Endothelial cell of umbilical vein (primary cell): ENCODE results near the gene LYZL1.

ENCODE experiments used
- CTCF ChIP-seq, 2 donors: IDR thresholded peaks; 1 replicate in 1 of 2; 2 replicates in 1 of 2; pipeline ENCODE4 v1.5.1; 2011; ENCODE audit warnings: low read length in 2 of 2, mild to moderate bottlenecking in 2 of 2, moderate library complexity in 2 of 2, control low read depth in 1 of 2, inconsistent platforms in 1 of 2, low read depth in 1 of 2; ENCODE audit not compliant: insufficient read depth in 1 of 2; ENCODE audit errors: extremely low read depth in 1 of 2
- EZH2 ChIP-seq: IDR thresholded peaks from 2 replicates; pipeline ENCODE4 v1.6.1; 2012; ENCODE audit warnings: borderline replicate concordance, low read depth, mild to moderate bottlenecking, moderate library complexity, low read length, inconsistent platforms; ENCODE audit not compliant: severe bottlenecking
- FOS ChIP-seq: IDR thresholded peaks from 2 replicates; pipeline ENCODE4 v1.6.1; 2011; ENCODE audit warnings: mild to moderate bottlenecking, low read length, moderate library complexity, borderline replicate concordance; ENCODE audit not compliant: insufficient read depth
- MYC ChIP-seq: IDR thresholded peaks from one replicate; pipeline ENCODE4 v1.6.1; 2011; ENCODE audit warnings: mild to moderate bottlenecking, low read depth, low read length
- POLR2A ChIP-seq: IDR thresholded peaks from 2 replicates; pipeline ENCODE4 v1.6.1; 2012; ENCODE audit warnings: low read depth, mild to moderate bottlenecking, control low read depth, low read length
- POLR2AphosphoS5 ChIP-seq: IDR thresholded peaks from 2 replicates; pipeline ENCODE4 v1.6.1; 2012; ENCODE audit warnings: low read depth, mild to moderate bottlenecking, control low read depth, low read length, moderate library complexity; ENCODE audit not compliant: insufficient read depth
- TF ChIP-seq, protein P1 (sequence below): IDR thresholded peaks from 2 replicates; pipeline ENCODE4 v1.6.1; 2011; ENCODE audit not compliant: insufficient read depth, insufficient read length

GRCh38 chr10:29263506-29263905 is 25.4 kb upstream of the LYZL1 start:
- TF ChIP-seq, protein P1, sequence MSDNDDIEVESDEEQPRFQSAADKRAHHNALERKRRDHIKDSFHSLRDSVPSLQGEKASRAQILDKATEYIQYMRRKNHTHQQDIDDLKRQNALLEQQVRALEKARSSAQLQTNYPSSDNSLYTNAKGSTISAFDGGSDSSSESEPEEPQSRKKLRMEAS, result no peak
- TF ChIP-seq POLR2A (no peak), POLR2AphosphoS5 (no peak), CTCF (IDR thresholded peaks at IDR 0.05; ENCODE audit: extremely low read depth in 1 of 2, insufficient read depth in 1 of 2, low read depth in 1 of 2, low read length in 2 of 2) (no peak), EZH2 (no peak), MYC (no peak), FOS (no peak)
